ENCODE results near the gene PLXNA2.

DNA sequence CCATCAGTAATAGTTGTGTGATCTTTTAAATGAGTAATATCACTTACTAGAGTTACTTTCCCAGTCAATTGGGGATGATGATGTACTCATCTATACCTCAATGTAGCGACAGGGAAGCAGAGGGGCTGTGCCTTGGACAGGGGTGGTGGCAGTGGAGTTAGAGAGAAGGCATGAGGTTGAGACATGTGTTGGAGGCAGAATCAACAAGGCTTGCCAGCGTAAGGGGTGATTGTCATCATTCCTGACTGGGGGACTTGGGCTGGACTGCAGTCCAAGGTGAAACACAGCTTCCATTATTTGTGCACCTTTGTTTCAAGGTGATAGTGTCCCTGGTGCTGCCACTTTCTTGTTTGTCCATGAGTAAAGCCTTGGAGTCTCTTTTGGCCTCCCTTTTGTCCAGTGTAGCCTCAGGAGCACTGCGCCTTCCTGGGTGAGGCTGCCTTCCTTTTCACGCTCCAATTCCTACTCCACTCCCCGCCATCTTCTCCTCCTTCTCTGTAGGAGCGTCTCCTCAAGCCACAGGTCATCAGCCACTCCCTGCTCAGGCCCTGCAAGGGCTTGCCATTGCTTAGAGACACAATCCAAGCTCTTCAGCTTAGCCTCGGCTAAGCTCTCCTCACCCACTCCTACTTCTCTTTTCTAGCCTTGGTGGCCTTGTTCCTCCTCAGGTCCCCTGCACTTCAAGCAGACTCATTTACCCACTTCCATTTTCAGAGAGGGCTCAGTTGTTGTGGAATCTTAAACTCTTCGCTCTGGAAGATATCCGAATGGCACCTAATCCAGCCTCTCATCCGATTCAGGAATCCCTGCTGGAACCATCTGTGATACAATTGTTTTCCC, 255.6 kb downstream of the PLXNA2 start:
- TF ChIP-seq ZBTB1 (CRISPR knock-in tag; IDR thresholded peaks at IDR 0.05; ENCODE audit: borderline replicate concordance) (no peak), SP1 (IDR thresholded peaks at IDR 0.05) (no peak), SP1 (CRISPR knock-in tag; IDR thresholded peaks at IDR 0.05) (no peak), SUZ12 (IDR thresholded peaks at IDR 0.05; ENCODE audit: low read depth, low read length) (no peak), ZBTB21 (CRISPR knock-in tag; IDR thresholded peaks at IDR 0.05) (no peak)
- TF ChIP-seq, protein P1, sequence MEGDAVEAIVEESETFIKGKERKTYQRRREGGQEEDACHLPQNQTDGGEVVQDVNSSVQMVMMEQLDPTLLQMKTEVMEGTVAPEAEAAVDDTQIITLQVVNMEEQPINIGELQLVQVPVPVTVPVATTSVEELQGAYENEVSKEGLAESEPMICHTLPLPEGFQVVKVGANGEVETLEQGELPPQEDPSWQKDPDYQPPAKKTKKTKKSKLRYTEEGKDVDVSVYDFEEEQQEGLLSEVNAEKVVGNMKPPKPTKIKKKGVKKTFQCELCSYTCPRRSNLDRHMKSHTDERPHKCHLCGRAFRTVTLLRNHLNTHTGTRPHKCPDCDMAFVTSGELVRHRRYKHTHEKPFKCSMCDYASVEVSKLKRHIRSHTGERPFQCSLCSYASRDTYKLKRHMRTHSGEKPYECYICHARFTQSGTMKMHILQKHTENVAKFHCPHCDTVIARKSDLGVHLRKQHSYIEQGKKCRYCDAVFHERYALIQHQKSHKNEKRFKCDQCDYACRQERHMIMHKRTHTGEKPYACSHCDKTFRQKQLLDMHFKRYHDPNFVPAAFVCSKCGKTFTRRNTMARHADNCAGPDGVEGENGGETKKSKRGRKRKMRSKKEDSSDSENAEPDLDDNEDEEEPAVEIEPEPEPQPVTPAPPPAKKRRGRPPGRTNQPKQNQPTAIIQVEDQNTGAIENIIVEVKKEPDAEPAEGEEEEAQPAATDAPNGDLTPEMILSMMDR (CRISPR knock-in tag; IDR thresholded peaks at IDR 0.05), result no peak

Measured in HepG2 (cell line).